H1 (cell line): ENCODE results near the gene SLC25A42. TPM values are rescaled to one million over a fixed set of nuclear protein-coding genes. Genes with fewer than 3 reads are reported as not detected.
"Not testable (repeated sequence)": the region's sequence is repeated elsewhere in the genome, so short reads cannot be mapped to it uniquely, and the experiment has no call there.

Source experiments
- CTCF ChIA-PET: fragments of 300-600 bp; sonication (Branson Sonifier 250); formaldehyde crosslinking; loops from one replicate; lab custom pipeline; 2021; ENCODE audit not compliant: partially characterized antibody; lab: Charles Lee
- POLR2A ChIA-PET: fragments of 300-600 bp; sonication (Branson Sonifier 250); formaldehyde crosslinking; loops from one replicate; lab custom pipeline; 2021; ENCODE audit warnings: inconsistent platforms; ENCODE audit not compliant: partially characterized antibody; lab: Charles Lee
- DNase-seq, 2 experiments: peaks; one replicate each; pipeline versions ENCODE4 v3.0.0 to v3.0.0-alpha.2; 2010 to 2022; ENCODE audit warnings: low spot score in 2 of 2, low read depth in 1 of 2, mixed read lengths in 1 of 2
- FAIRE-seq: peaks from 2 replicates; lab custom pipeline; 2011; peaks lifted over from hg19 to GRCh38; lab: Jason Lieb, UNC
- H2AFZ ChIP-seq: 2 replicates; pipeline ENCODE4 v1.8.1; 2012; ENCODE audit warnings: low read length, inconsistent platforms
- H2AK5ac ChIP-seq: 2 replicates; pipeline ENCODE4 v1.6.1; 2013; ENCODE audit warnings: low read depth, low read length
- H2BK120ac ChIP-seq: replicated peaks from 2 replicates; pipeline ENCODE3; 2013; ENCODE audit warnings: low read depth, low read length, inconsistent platforms
- H2BK12ac ChIP-seq: 2 replicates; pipeline ENCODE4 v1.6.1; 2013; ENCODE audit warnings: low read depth, low read length
- H2BK15ac ChIP-seq: 2 replicates; pipeline ENCODE4 v1.6.1; 2013; ENCODE audit warnings: low read length
- H2BK20ac ChIP-seq: 2 replicates; pipeline ENCODE4 v1.6.1; 2013; ENCODE audit warnings: low read length
- H2BK5ac ChIP-seq: 2 replicates; pipeline ENCODE4 v1.6.1; 2013; ENCODE audit warnings: low read depth, low read length
- H3K14ac ChIP-seq: 2 replicates; pipeline ENCODE4 v1.6.1; 2013; ENCODE audit warnings: inconsistent platforms; ENCODE audit not compliant: insufficient read length
- H3K18ac ChIP-seq: 2 replicates; pipeline ENCODE4 v1.6.1; 2013; ENCODE audit warnings: low read length; ENCODE audit errors: extremely low read depth
- H3K23ac ChIP-seq: 2 replicates; pipeline ENCODE4 v1.6.1; 2013; ENCODE audit warnings: inconsistent platforms; ENCODE audit not compliant: insufficient read length
- H3K23me2 ChIP-seq: 2 replicates; pipeline ENCODE4 v1.6.1; 2013; ENCODE audit warnings: low read depth, low read length
- H3K27ac ChIP-seq: 2 replicates; pipeline ENCODE4 v1.6.1; 2011; ENCODE audit warnings: low read depth, low read length, inconsistent platforms
- H3K27me3 ChIP-seq, 4 experiments: replicated peaks in 1 of 4; 1 replicate in 1 of 4; 2 replicates in 3 of 4; pipeline versions ENCODE4 v1.6.1 to v1.8.1; 2011 to 2013; ENCODE audit warnings: low read length in 3 of 4, mild to moderate bottlenecking in 3 of 4, inconsistent platforms in 2 of 4, mixed read lengths in 2 of 4, moderate library complexity in 1 of 4; ENCODE audit not compliant: control insufficient read depth in 3 of 4, insufficient read depth in 3 of 4; ENCODE audit errors: extremely low read depth in 1 of 4
- H3K36me3 ChIP-seq, 4 experiments: 2 replicates each; pipeline versions ENCODE4 v1.6.1 to v1.8.1; 2011 to 2013; ENCODE audit warnings: mild to moderate bottlenecking in 4 of 4, low read length in 3 of 4, moderate library complexity in 2 of 4, control low read depth in 1 of 4, inconsistent platforms in 1 of 4; ENCODE audit not compliant: insufficient read depth in 4 of 4, control insufficient read depth in 2 of 4
- H3K4ac ChIP-seq: replicated peaks from 2 replicates; pipeline ENCODE3; 2013; ENCODE audit warnings: low read length, low read depth, mixed read lengths, inconsistent platforms; ENCODE audit not compliant: insufficient read length
- H3K4me1 ChIP-seq, 4 experiments: replicated peaks in 1 of 4; 1 replicate in 1 of 4; 2 replicates in 3 of 4; pipeline versions ENCODE4 v1.6.1 to v1.8.1; 2011 to 2013; ENCODE audit warnings: low read length in 3 of 4, inconsistent platforms in 2 of 4, mixed read lengths in 1 of 4; ENCODE audit not compliant: insufficient read depth in 4 of 4, control insufficient read depth in 3 of 4
- H3K4me2 ChIP-seq, 2 experiments: 2 replicates each; pipeline versions ENCODE4 v1.6.1 to v1.8.1; 2011 to 2013; ENCODE audit warnings: low read depth in 2 of 2, low read length in 2 of 2, control low read depth in 1 of 2, inconsistent platforms in 1 of 2, mild to moderate bottlenecking in 1 of 2; ENCODE audit not compliant: insufficient read depth in 1 of 2
- H3K4me3 ChIP-seq, 4 experiments: fragments of 200-600, 300-600 bp in 1 of 4; sonication (generic), shearing (Covaris generic), sonication (Bioruptor Twin) in 1 of 4; 2 replicates each; pipeline versions ENCODE4 v1.5.1 to v1.8.1; 2011 to 2016; ENCODE audit warnings: low read length in 4 of 4, low read depth in 3 of 4, control low read depth in 2 of 4, inconsistent platforms in 2 of 4, mild to moderate bottlenecking in 2 of 4, mixed read lengths in 1 of 4, moderate library complexity in 1 of 4; ENCODE audit not compliant: insufficient read depth in 2 of 4; ENCODE audit errors: extremely low read depth in 1 of 4
- H3K56ac ChIP-seq: replicated peaks from 2 replicates; pipeline ENCODE3; 2013; ENCODE audit warnings: low read depth, mild to moderate bottlenecking, mixed read lengths, low read length, inconsistent platforms; ENCODE audit not compliant: insufficient read length
- H3K79me1 ChIP-seq: 2 replicates; pipeline ENCODE4 v1.6.1; 2013; ENCODE audit warnings: low read depth, low read length, control low read depth
- H3K79me2 ChIP-seq, 2 experiments: 2 replicates each; pipeline versions ENCODE4 v1.6.1 to v1.8.1; 2012 to 2013; ENCODE audit warnings: low read length in 2 of 2, mild to moderate bottlenecking in 2 of 2, inconsistent platforms in 1 of 2; ENCODE audit not compliant: insufficient read depth in 2 of 2, control insufficient read depth in 1 of 2
- H3K9ac ChIP-seq, 4 experiments: replicated peaks in 1 of 4; 1 replicate in 1 of 4; 2 replicates in 3 of 4; pipeline versions ENCODE4 v1.6.1 to v1.8.1; 2011 to 2013; ENCODE audit warnings: low read depth in 3 of 4, low read length in 3 of 4, control low read depth in 2 of 4, mild to moderate bottlenecking in 2 of 4, moderate library complexity in 2 of 4, inconsistent platforms in 1 of 4; ENCODE audit errors: extremely low read depth in 1 of 4
- H3K9me3 ChIP-seq, 2 experiments: 2 replicates each; pipeline versions ENCODE4 v1.6.1 to v1.8.1; 2012 to 2013; ENCODE audit warnings: mild to moderate bottlenecking in 2 of 2, moderate library complexity in 2 of 2, control low read depth in 1 of 2, inconsistent platforms in 1 of 2, low read depth in 1 of 2, low read length in 1 of 2, mixed read lengths in 1 of 2; ENCODE audit not compliant: insufficient read depth in 2 of 2
- H4K20me1 ChIP-seq, 2 experiments: replicated peaks in 1 of 2; 2 replicates each; pipeline versions ENCODE3 to v1.8.1; 2011 to 2013; ENCODE audit warnings: inconsistent platforms in 2 of 2, low read length in 2 of 2, mild to moderate bottlenecking in 1 of 2; ENCODE audit not compliant: insufficient read depth in 2 of 2, control insufficient read depth in 1 of 2
- H4K5ac ChIP-seq: 2 replicates; pipeline ENCODE4 v1.6.1; 2013; ENCODE audit warnings: low read length, low read depth, mixed read lengths, inconsistent platforms; ENCODE audit not compliant: insufficient read length
- H4K8ac ChIP-seq: 2 replicates; pipeline ENCODE4 v1.8.0; 2013; ENCODE audit warnings: mild to moderate bottlenecking, moderate library complexity, low read length, inconsistent platforms; ENCODE audit not compliant: insufficient read depth; ENCODE audit errors: extremely low read depth
- H4K91ac ChIP-seq: replicated peaks from 2 replicates; pipeline ENCODE3; 2013; ENCODE audit warnings: low read length, mixed read lengths, inconsistent platforms; ENCODE audit not compliant: insufficient read length
- WGBS, 2 experiments: shearing (Covaris generic) in 1 of 2; methylation state at CpG; one replicate each; pipeline versions ENCODE4 v1.1.6 to v1.1.7; 2013 to 2015; ENCODE audit warnings: low lambda C conversion rate in 2 of 2, mixed read lengths in 2 of 2, inconsistent platforms in 1 of 2, low coverage in 1 of 2, missing lambda C conversion rate in 1 of 2; ENCODE audit not compliant: insufficient replicate concordance in 2 of 2, insufficient coverage in 1 of 2, insufficient read length in 1 of 2; ENCODE audit errors: extremely low coverage in 1 of 2, missing lambda C conversion rate in 1 of 2; 5-methylcytosine and 5-hydroxymethylcytosine counted together
- polyA plus RNA-seq, 7 experiments: library from polyadenylated mRNA; depleted of rRNA in 3 of 7; stranded (reverse) in 5 of 7; unstranded in 2 of 7; fragments of >200 nt in 5 of 7; fragments of 200-250 nt in 2 of 7; gene quantifications; 1 replicate in 5 of 7; 2 replicates in 1 of 7; 4 replicates in 1 of 7; pipeline versions ENCODE4 v1.2.1 to v1.2.3, GENCODE V29; 2011 to 2013; ENCODE audit warnings: missing spikeins in 2 of 7, mixed read lengths in 2 of 7
- total RNA-seq: library from RNA; stranded (reverse); fragmentation: NEBNext Ultra II Directional; extraction: Animal tissue kit (Norgen Biotek cat#: 25700); gene quantifications from 2 replicates; pipeline ENCODE4 v1.2.1, GENCODE V29; 2021

The SLC25A42 gene
- total and polyA plus RNA-seq, 2 of the 8 experiments (the other 6 are each of a cell fraction or from before 2014, with no cell fraction given), result 5.9 to 6.2 TPM

DNA sequence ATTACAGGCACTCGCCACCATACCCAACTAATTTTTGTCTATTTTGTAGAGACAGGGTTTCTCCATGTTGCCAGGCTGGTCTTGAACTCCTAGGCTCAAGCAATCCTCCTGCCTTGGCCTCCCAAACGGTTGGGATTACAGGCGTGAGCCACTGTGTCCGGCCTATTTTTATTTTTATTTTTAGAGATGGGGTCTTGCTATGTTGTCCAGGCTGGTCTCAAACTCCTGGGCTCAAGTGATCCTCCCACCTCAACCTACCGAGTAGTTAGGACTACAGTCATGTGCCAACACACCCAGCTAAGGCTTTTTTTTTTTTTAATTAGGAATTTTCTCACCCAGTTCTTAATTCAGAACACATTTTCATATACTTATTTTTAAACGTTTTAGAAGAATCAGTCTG lies 71.9 kb downstream of the SLC25A42 start:
- Histone ChIP-seq H3K36me3 (peaks cover 0 to 14% (median 2%) of the 10 kb centered on the region in 4 experiments; a peak in 3 of 8 replicates), H3K4me1 (peaks cover 0 to 14% (median 10%) of the 10 kb centered on the region in 4 experiments; a peak in 6 of 7 replicates), H3K9me3 (peaks cover 5 to 13% of the 10 kb centered on the region in 2 experiments; a peak in 3 of 4 replicates), H3K4me2 (peak overlapping the region in 1 of 2 experiments; percentile 82; a peak in 1 of 4 replicates)
- not testable (repeated sequence) for H3K27me3 ChIP-seq, H2BK12ac ChIP-seq, H3K4me3 ChIP-seq, FAIRE-seq, H4K5ac ChIP-seq, H3K23ac ChIP-seq, H3K18ac ChIP-seq, H3K79me2 ChIP-seq, DNase-seq, H3K4ac ChIP-seq, H3K14ac ChIP-seq, H3K23me2 ChIP-seq, H2BK20ac ChIP-seq, H2BK120ac ChIP-seq, H3K27ac ChIP-seq, H2BK15ac ChIP-seq, H3K79me1 ChIP-seq, H2BK5ac ChIP-seq, H3K9ac ChIP-seq, H2AK5ac ChIP-seq, H4K8ac ChIP-seq, H2AFZ ChIP-seq, H4K20me1 ChIP-seq, H4K91ac ChIP-seq, H3K56ac ChIP-seq
- 91% methylated on average over 6 of the region's 6 CpGs; no CpG with 5 or more reads in 1 of the 2 experiments for WGBS, 2 experiments
- ChIA-PET POLR2A (interaction anchor here (0.7 to 3.1 kb wide), 8 partner anchors 13 to 193 kb away, joined by 3 to 22 read pairs (median 4); no protein-coding TSS in a partner anchor), CTCF (interaction anchor here (1.0 to 3.5 kb wide), 13 partner anchors 10 to 83 kb away, joined by 3 to 21 read pairs (median 7); no protein-coding TSS in a partner anchor)
